ENCODE results near the gene REC8. TPM values are rescaled to one million over a fixed set of nuclear protein-coding genes. Genes with fewer than 3 reads are reported as not detected.

The REC8 gene
- total and polyA plus RNA-seq, 2 of the 13 experiments (the other 11 are each of a cell fraction or from before 2014, with no cell fraction given) = 3.4 to 14.7 TPM

GRCh38 chr14:24160850-24161804, 10.8 kb upstream of the REC8 start, which contains the start of gene IRF9:
IRF9 (plus strand) TSS chr14:24161265; CDS start chr14:24162145, 880 bp downstream.
- ChIA-PET CTCF (ENCODE audit: low intra/inter-chr PET ratio, low total read pairs) (interaction anchor here (0.7 to 2.4 kb wide), 9 partner anchors 21 to 147 kb away, joined by 3 to 12 read pairs (median 6); partner anchors contain the start of genes DCAF11 and PSME1), POLR2A (interaction anchor here (0.8 to 11.8 kb wide), 42 partner anchors 9 to 1183 kb away, joined by 3 to 233 read pairs (median 8); partner anchors contain the start of genes ACIN1, C14orf119, CHMP4A and CIDEB)
- Histone ChIP-seq H3K27ac (ENCODE audit: extremely low read length, insufficient read depth, low read length) (peak within 1 kb of the TSS; percentile 62), H3K4me1 (ENCODE audit: insufficient read depth, low read length) (peaks cover 28% of the 10 kb centered on the region), H3K4me2 (ENCODE audit: low read depth, low read length) (peak within 1 kb of the TSS; percentile 98), H3K4me3 (replicated peaks in 1 of 3; ENCODE audit: insufficient read depth in 1 of 3, low read depth in 2 of 3, low read length in 3 of 3) (peak within 1 kb of the TSS; percentile 50 to 78 (median 64)), H3K9ac (ENCODE audit: insufficient read depth, low read depth, low read length) (peak within 1 kb of the TSS; percentile 76), H3K9me3 (ENCODE audit: low read length) (no peaks in the 10 kb centered on the region), H3K79me2 (ENCODE audit: insufficient read depth, low read length) (peaks cover 5% of the 10 kb centered on the region), H4K20me1 (ENCODE audit: insufficient read depth, low read length) (no peaks in the 10 kb centered on the region), H3K36me3 (replicated peaks in 1 of 2; ENCODE audit: control insufficient read depth in 1 of 2, insufficient read depth in 2 of 2, low read length in 2 of 2) (peaks cover 57 to 68% of the 10 kb centered on the region in 2 experiments), H3K27me3 (ENCODE audit: control insufficient read depth in 1 of 2, insufficient read depth in 2 of 2, low read length in 2 of 2) (no peaks in the 10 kb centered on the region; a peak in 1 of 5 replicates), H2AFZ (ENCODE audit: low read length) (peak within 1 kb of the TSS; percentile 32)
- FAIRE-seq (peak; percentile 99), DNase-seq (ENCODE audit: low spot score) (peak; percentile 99), ATAC-seq (peak; percentile 92)
- intact Hi-C loops (cut with micrococcal nuclease; ENCODE audit: unreplicated experiment) (loop anchor here (1.0 kb wide), 10 partner anchors 15 to 147 kb away; partner anchors contain the start of genes CHMP4A, EMC9, IPO4 and PCK2), in situ Hi-C loops (cut with HindIII; ENCODE audit: extremely low pct_ligation_motif_present, low pct_unique_long_range_greater_than_20kb) (loop anchor here (5.0 kb wide), 1 partner anchor 104 kb away; no protein-coding TSS in a partner anchor)
- 3% methylated on average over 12 of the region's 12 CpGs for WGBS (ENCODE audit: low lambda C conversion rate)
- BruUV-seq (replicated peaks) = TSS peak; percentile 47
- TF ChIP-seq, protein P1, sequence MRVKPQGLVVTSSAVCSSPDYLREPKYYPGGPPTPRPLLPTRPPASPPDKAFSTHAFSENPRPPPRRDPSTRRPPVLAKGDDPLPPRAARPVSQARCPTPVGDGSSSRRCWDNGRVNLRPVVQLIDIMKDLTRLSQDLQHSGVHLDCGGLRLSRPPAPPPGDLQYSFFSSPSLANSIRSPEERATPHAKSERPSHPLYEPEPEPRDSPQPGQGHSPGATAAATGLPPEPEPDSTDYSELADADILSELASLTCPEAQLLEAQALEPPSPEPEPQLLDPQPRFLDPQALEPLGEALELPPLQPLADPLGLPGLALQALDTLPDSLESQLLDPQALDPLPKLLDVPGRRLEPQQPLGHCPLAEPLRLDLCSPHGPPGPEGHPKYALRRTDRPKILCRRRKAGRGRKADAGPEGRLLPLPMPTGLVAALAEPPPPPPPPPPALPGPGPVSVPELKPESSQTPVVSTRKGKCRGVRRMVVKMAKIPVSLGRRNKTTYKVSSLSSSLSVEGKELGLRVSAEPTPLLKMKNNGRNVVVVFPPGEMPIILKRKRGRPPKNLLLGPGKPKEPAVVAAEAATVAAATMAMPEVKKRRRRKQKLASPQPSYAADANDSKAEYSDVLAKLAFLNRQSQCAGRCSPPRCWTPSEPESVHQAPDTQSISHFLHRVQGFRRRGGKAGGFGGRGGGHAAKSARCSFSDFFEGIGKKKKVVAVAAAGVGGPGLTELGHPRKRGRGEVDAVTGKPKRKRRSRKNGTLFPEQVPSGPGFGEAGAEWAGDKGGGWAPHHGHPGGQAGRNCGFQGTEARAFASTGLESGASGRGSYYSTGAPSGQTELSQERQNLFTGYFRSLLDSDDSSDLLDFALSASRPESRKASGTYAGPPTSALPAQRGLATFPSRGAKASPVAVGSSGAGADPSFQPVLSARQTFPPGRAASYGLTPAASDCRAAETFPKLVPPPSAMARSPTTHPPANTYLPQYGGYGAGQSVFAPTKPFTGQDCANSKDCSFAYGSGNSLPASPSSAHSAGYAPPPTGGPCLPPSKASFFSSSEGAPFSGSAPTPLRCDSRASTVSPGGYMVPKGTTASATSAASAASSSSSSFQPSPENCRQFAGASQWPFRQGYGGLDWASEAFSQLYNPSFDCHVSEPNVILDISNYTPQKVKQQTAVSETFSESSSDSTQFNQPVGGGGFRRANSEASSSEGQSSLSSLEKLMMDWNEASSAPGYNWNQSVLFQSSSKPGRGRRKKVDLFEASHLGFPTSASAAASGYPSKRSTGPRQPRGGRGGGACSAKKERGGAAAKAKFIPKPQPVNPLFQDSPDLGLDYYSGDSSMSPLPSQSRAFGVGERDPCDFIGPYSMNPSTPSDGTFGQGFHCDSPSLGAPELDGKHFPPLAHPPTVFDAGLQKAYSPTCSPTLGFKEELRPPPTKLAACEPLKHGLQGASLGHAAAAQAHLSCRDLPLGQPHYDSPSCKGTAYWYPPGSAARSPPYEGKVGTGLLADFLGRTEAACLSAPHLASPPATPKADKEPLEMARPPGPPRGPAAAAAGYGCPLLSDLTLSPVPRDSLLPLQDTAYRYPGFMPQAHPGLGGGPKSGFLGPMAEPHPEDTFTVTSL (CRISPR knock-in tag; IDR thresholded peaks at IDR 0.05; ENCODE audit: borderline replicate concordance) = peak; percentile 82
- TF ChIP-seq ZBTB14 (CRISPR knock-in tag; IDR thresholded peaks at IDR 0.05) (no peak), ZNF784 (CRISPR knock-in tag; IDR thresholded peaks at IDR 0.05; ENCODE audit: borderline replicate concordance) (peak; percentile 89), TARDBP (CRISPR knock-in tag; IDR thresholded peaks at IDR 0.05) (peak; percentile 99), KAT2B (IDR thresholded peaks at IDR 0.05; ENCODE audit: borderline replicate concordance, low read depth, low read length) (no peak), TFAP4 (IDR thresholded peaks at IDR 0.05; ENCODE audit: borderline replicate concordance, low read depth) (peak; percentile 83), RELA (CRISPR knock-in tag; IDR thresholded peaks at IDR 0.05) (peak; percentile 98), YEATS2 (CRISPR knock-in tag; IDR thresholded peaks at IDR 0.05; ENCODE audit: borderline replicate concordance) (peak; percentile 98), AGO1 (IDR thresholded peaks at IDR 0.05; ENCODE audit: low read depth, low read length, poor library complexity, severe bottlenecking) (peak; percentile 91), REL (CRISPR knock-in tag; conservative IDR thresholded peaks at IDR 0.05) (peak; percentile 70; the same call in 1 of the 2 replicates)

Data from HepG2 (cell line).